HEK293 (cell line): ENCODE results near the gene FRMD8.
A peak's percentile ranks its signal among the peaks of the same experiment; 100 is the strongest.

Source experiments
- CTCF ChIA-PET: fragments of 350-600 bp; formaldehyde crosslinking; extraction: SDS; loops from one replicate; lab custom pipeline; 2021; ENCODE audit warnings: antibody characterized with exemption; lab: Yijun Ruan, JAX
- POLR2A ChIA-PET: fragments of 300-600 bp; formaldehyde crosslinking; extraction: SDS; loops from one replicate; lab custom pipeline; 2020; ENCODE audit warnings: antibody characterized with exemption, inconsistent platforms; lab: Yijun Ruan, JAX
- H3K27ac ChIP-seq: fragments of 200-500 bp; sonication (Bioruptor generic); 2 replicates; pipeline ENCODE4 v1.5.1; 2014; ENCODE audit warnings: low read depth, low read length, control low read depth, inconsistent platforms; ENCODE audit errors: extremely low read depth
- H3K36me3 ChIP-seq, 2 experiments: fragments of 200-500 bp in 1 of 2; sonication (Bioruptor generic) in 1 of 2; 1 replicate in 1 of 2; 2 replicates in 1 of 2; pipeline ENCODE4 v1.5.1; 2014 to 2017; ENCODE audit warnings: inconsistent platforms in 2 of 2, low read length in 2 of 2; ENCODE audit not compliant: control insufficient read depth in 2 of 2, insufficient read depth in 1 of 2
- H3K4me1 ChIP-seq: fragments of 200-500 bp; sonication (Bioruptor generic); 2 replicates; pipeline ENCODE4 v1.5.1; 2014; ENCODE audit warnings: mild to moderate bottlenecking, low read length, inconsistent platforms; ENCODE audit not compliant: control insufficient read depth, insufficient read depth
- H3K4me3 ChIP-seq: 2 replicates; pipeline ENCODE4 v1.5.1; 2011; ENCODE audit warnings: low read depth, mild to moderate bottlenecking, control low read depth, low read length, moderate library complexity
- H3K9me3 ChIP-seq: fragments of 200-500 bp; sonication (Bioruptor generic); 2 replicates; pipeline ENCODE4 v1.5.1; 2014; ENCODE audit warnings: low read depth, low read length, inconsistent platforms; ENCODE audit not compliant: control insufficient read depth, insufficient read depth
- AEBP2 ChIP-seq: fragments of 450-650 bp; formaldehyde crosslinking; IDR thresholded peaks from 2 replicates; pipeline ENCODE4 v1.5.1; 2016; ENCODE audit warnings: missing biosample characterization, missing genetic modification characterization, borderline replicate concordance
- EGR2 ChIP-seq: fragments of 450-650 bp; formaldehyde crosslinking; IDR thresholded peaks from 2 replicates; pipeline ENCODE4 v1.5.1; 2016; ENCODE audit warnings: low read depth, missing biosample characterization, missing genetic modification characterization
- ELK4 ChIP-seq: IDR thresholded peaks from 2 replicates; pipeline ENCODE4 v1.6.1; 2011; ENCODE audit warnings: mild to moderate bottlenecking, low read depth, low read length, borderline replicate concordance
- FEZF1 ChIP-seq: fragments of 450-650 bp; formaldehyde crosslinking; IDR thresholded peaks from 2 replicates; pipeline ENCODE4 v1.5.1; 2016; ENCODE audit warnings: missing biosample characterization, missing genetic modification characterization
- PATZ1 ChIP-seq: fragments of 450-650 bp; formaldehyde crosslinking; IDR thresholded peaks from 2 replicates; pipeline ENCODE4 v1.5.1; 2016; ENCODE audit warnings: missing biosample characterization, missing genetic modification characterization
- PRDM10 ChIP-seq: fragments of 450-650 bp; formaldehyde crosslinking; IDR thresholded peaks from 2 replicates; pipeline ENCODE4 v1.5.1; 2016; ENCODE audit warnings: missing biosample characterization, missing genetic modification characterization
- SCRT1 ChIP-seq: fragments of 450-650 bp; formaldehyde crosslinking; IDR thresholded peaks from 2 replicates; pipeline ENCODE4 v1.5.1; 2016; ENCODE audit warnings: missing biosample characterization, missing genetic modification characterization, borderline replicate concordance
- TSHZ1 ChIP-seq: fragments of 450-650 bp; formaldehyde crosslinking; IDR thresholded peaks from 2 replicates; pipeline ENCODE4 v1.5.1; 2016; ENCODE audit warnings: missing biosample characterization, missing genetic modification characterization, borderline replicate concordance
- ZBTB20 ChIP-seq: fragments of 450-650 bp; formaldehyde crosslinking; IDR thresholded peaks from 2 replicates; pipeline ENCODE4 v1.5.1; 2016; ENCODE audit warnings: missing biosample characterization, missing genetic modification characterization
- ZBTB48 ChIP-seq: fragments of 450-650 bp; formaldehyde crosslinking; IDR thresholded peaks from 2 replicates; pipeline ENCODE4 v1.5.1; 2016; ENCODE audit warnings: missing biosample characterization, missing genetic modification characterization
- ZFP37 ChIP-seq: fragments of 450-650 bp; formaldehyde crosslinking; IDR thresholded peaks from 2 replicates; pipeline ENCODE4 v1.5.1; 2016; ENCODE audit warnings: missing biosample characterization, missing genetic modification characterization
- ZFP69B ChIP-seq: fragments of 450-650 bp; formaldehyde crosslinking; IDR thresholded peaks from 2 replicates; pipeline ENCODE4 v1.5.1; 2016; ENCODE audit warnings: missing biosample characterization, missing genetic modification characterization
- ZNF311 ChIP-seq: fragments of 450-650 bp; formaldehyde crosslinking; IDR thresholded peaks from 2 replicates; pipeline ENCODE4 v1.5.1; 2017; ENCODE audit warnings: missing biosample characterization, missing genetic modification characterization, borderline replicate concordance
- ZNF366 ChIP-seq: fragments of 450-650 bp; formaldehyde crosslinking; conservative IDR thresholded peaks from 2 replicates; pipeline ENCODE4 v1.5.1; 2016; ENCODE audit warnings: missing biosample characterization, missing genetic modification characterization
- ZNF518A ChIP-seq: fragments of 450-650 bp; formaldehyde crosslinking; conservative IDR thresholded peaks from 2 replicates; pipeline ENCODE4 v1.5.1; 2016; ENCODE audit warnings: low read depth, missing biosample characterization, missing genetic modification characterization
- ZNF600 ChIP-seq: fragments of 450-650 bp; formaldehyde crosslinking; IDR thresholded peaks from 2 replicates; pipeline ENCODE4 v1.5.1; 2016; ENCODE audit warnings: missing biosample characterization, missing genetic modification characterization

The FRMD8 gene

GRCh38 chr11:65429068-65429681 lies 42.7 kb downstream of the FRMD8 start (continued):
- TF ChIP-seq EGR2 (tag by site-specific recombination) (no peak), AEBP2 (tag by site-specific recombination) (no peak), ZNF518A (no peak), SCRT1 (tag by site-specific recombination) (no peak), ELK4 (no peak), ZNF311 (no peak)

GRCh38 chr11:65429724-65430405 lies 43.4 kb downstream of the FRMD8 start:
- Histone ChIP-seq H3K27ac (peak overlapping the region; percentile 55), H3K4me3 (peak overlapping the region; percentile 68), H3K36me3 (peaks cover 0 to 51% of the 10 kb centered on the region in 2 experiments; a peak in 1 of 3 replicates), H3K9me3 (no peaks in the 10 kb centered on the region), H3K4me1 (no peaks in the 10 kb centered on the region)
- CTCF ChIA-PET: interaction anchor here (1.3 kb wide), 1 partner anchor 14 kb away, joined by 7 read pairs; no protein-coding TSS in a partner anchor
- POLR2A ChIA-PET: interaction anchor here (0.7 to 16.9 kb wide), 10 partner anchors 9 to 69 kb away, joined by 3 to 1129 read pairs (median 4); partner anchors contain the start of genes FRMD8 and MALAT1
- TF ChIP-seq TSHZ1 (tag by site-specific recombination) (no peak), ZBTB48 (tag by site-specific recombination) (peak; percentile 65), ZNF366 (peak; percentile 42; the same call in 1 of the 2 replicates), ZFP69B (tag by site-specific recombination) (peak; percentile 65; the same call in 1 of the 2 replicates), ZBTB20 (tag by site-specific recombination) (peak; percentile 98), FEZF1 (0 out of 2 replicates have a peak, but pooled peaks have one; percentile 23), PRDM10 (peak; percentile 61), ZNF600 (tag by site-specific recombination) (peak; percentile 68; the same call in 1 of the 2 replicates), ZFP37 (no peak), PATZ1 (peak; percentile 20; the same call in 1 of the 2 replicates)
